K562 (cell line): ENCODE results near the gene CC2D2B. TPM values are rescaled to one million over a fixed set of nuclear protein-coding genes. Genes with fewer than 3 reads are reported as not detected.

Experiments used
- ATAC-seq: fragments of 200-7000 bp; cut with Tn5 transposase; 3 replicates; pipeline ENCODE4 v1.9.1; 2020; ENCODE audit warnings: moderate library complexity
- BruUV-seq: library from RNA; stranded (reverse); fragments of 400-500 nt; replicated peaks from 2 replicates; lab custom pipeline; 2021; lab: Mats Ljungman, UMichigan
- CTCF ChIA-PET: fragments of 300-600 bp; formaldehyde crosslinking; extraction: SDS; loops from one replicate; lab custom pipeline; 2021; ENCODE audit warnings: low intra/inter-chr PET ratio; lab: Yijun Ruan, JAX
- POLR2A ChIA-PET: fragments of 300-600, 350-650 bp; sonication (Branson Sonifier 250); formaldehyde crosslinking; extraction: SDS; loops from one replicate; lab custom pipeline; 2021; ENCODE audit warnings: antibody characterized with exemption, inconsistent platforms; lab: Yijun Ruan, JAX
- DNase-seq, 4 experiments: peaks; one replicate each; pipeline versions ENCODE4 v3.0.0 to v3.0.0-alpha.2; 2011 to 2018; ENCODE audit warnings: low spot score in 3 of 4, mixed read lengths in 3 of 4; ENCODE audit errors: extremely low read depth in 1 of 4
- FAIRE-seq: peaks from 2 replicates; lab custom pipeline; 2011; peaks lifted over from hg19 to GRCh38; lab: Jason Lieb, UNC
- H2AFZ ChIP-seq: 2 replicates; pipeline ENCODE4 v1.6.0; 2011; ENCODE audit warnings: low read depth, low read length, control low read depth, inconsistent platforms
- H3K27ac ChIP-seq: fragments of 200-600 bp; 3 replicates; pipeline ENCODE4 v1.8.0; 2011; ENCODE audit warnings: low read depth, mild to moderate bottlenecking, control low read depth, inconsistent platforms, low read length, moderate library complexity, mixed read lengths; ENCODE audit errors: extremely low read depth
- H3K27me3 ChIP-seq, 2 experiments: fragments of 300-600 bp in 1 of 2; 2 replicates in 1 of 2; 3 replicates in 1 of 2; pipeline versions ENCODE4 v1.6.0 to v1.8.0; 2011; ENCODE audit warnings: inconsistent platforms in 2 of 2, low read length in 2 of 2, mild to moderate bottlenecking in 1 of 2, mixed read lengths in 1 of 2, moderate library complexity in 1 of 2; ENCODE audit not compliant: control insufficient read depth in 2 of 2, insufficient read depth in 2 of 2
- H3K36me3 ChIP-seq: fragments of 300-600 bp; 3 replicates; pipeline ENCODE4 v1.8.0; 2011; ENCODE audit warnings: mild to moderate bottlenecking, low read length, inconsistent platforms; ENCODE audit not compliant: control insufficient read depth, insufficient read depth
- H3K4me1 ChIP-seq, 2 experiments: fragments of 200-600 bp in 1 of 2; replicated peaks in 1 of 2; 2 replicates in 1 of 2; 3 replicates in 1 of 2; pipeline versions ENCODE4 v1.5.1 to v1.8.0; 2011; ENCODE audit warnings: inconsistent platforms in 2 of 2, low read length in 2 of 2, mild to moderate bottlenecking in 1 of 2, mixed read lengths in 1 of 2, moderate library complexity in 1 of 2; ENCODE audit not compliant: control insufficient read depth in 2 of 2, insufficient read depth in 2 of 2
- H3K4me2 ChIP-seq: 2 replicates; pipeline ENCODE4 v1.6.1; 2011; ENCODE audit warnings: low read length, control low read depth, inconsistent platforms, mixed read lengths; ENCODE audit not compliant: insufficient read depth
- H3K4me3 ChIP-seq: fragments of 200-600 bp; sonication (generic), shearing (Covaris generic); 2 replicates; pipeline ENCODE4 v1.5.1; 2016; ENCODE audit warnings: control low read depth, inconsistent platforms
- H3K79me2 ChIP-seq: fragments of 200-600 bp; 3 replicates; pipeline ENCODE4 v1.8.0; 2011; ENCODE audit warnings: low read length, inconsistent platforms; ENCODE audit not compliant: control insufficient read depth, insufficient read depth
- H3K9ac ChIP-seq, 2 experiments: 2 replicates each; pipeline versions ENCODE4 v1.6.0 to v1.6.1; 2011; ENCODE audit warnings: low read depth in 2 of 2, low read length in 2 of 2, control low read depth in 1 of 2, inconsistent platforms in 1 of 2, mild to moderate bottlenecking in 1 of 2, mixed read lengths in 1 of 2; ENCODE audit not compliant: insufficient read depth in 1 of 2
- H3K9me1 ChIP-seq: one replicate; pipeline ENCODE4 v1.6.0; 2011; ENCODE audit warnings: inconsistent platforms, mild to moderate bottlenecking, low read length, moderate library complexity; ENCODE audit not compliant: control insufficient read depth, insufficient read depth
- H3K9me3 ChIP-seq: replicated peaks from 2 replicates; pipeline ENCODE4 v1.5.1; 2011; ENCODE audit warnings: low read depth, low read length, inconsistent platforms; ENCODE audit not compliant: control insufficient read depth, insufficient read depth
- H4K20me1 ChIP-seq: replicated peaks from 2 replicates; pipeline ENCODE4 v1.6.1; 2011; ENCODE audit warnings: low read length, inconsistent platforms, mixed read lengths; ENCODE audit not compliant: control insufficient read depth, insufficient read depth
- COPS2 ChIP-seq: fragments of 450-650 bp; conservative IDR thresholded peaks from 2 replicates; pipeline ENCODE4 v1.6.1; 2016; ENCODE audit warnings: mild to moderate bottlenecking, moderate library complexity
- HMG20B ChIP-seq: fragments of 250-450 bp; sonication (Bioruptor Pico); IDR thresholded peaks from 2 replicates; pipeline ENCODE4 v1.5.0; 2021; ENCODE audit warnings: mild to moderate bottlenecking
- IRF1 ChIP-seq: sonication (generic); formaldehyde crosslinking; IDR thresholded peaks from 2 replicates; pipeline ENCODE4 v1.8.0; 2022; ENCODE audit warnings: missing genetic modification reagents, mild to moderate bottlenecking, borderline replicate concordance
- RUNX1 ChIP-seq: sonication (generic); IDR thresholded peaks from 2 replicates; pipeline ENCODE4 v1.6.1; 2016; ENCODE audit warnings: antibody characterized with exemption, low read depth
- STAT6 ChIP-seq: sonication (generic); formaldehyde crosslinking; IDR thresholded peaks from 2 replicates; pipeline ENCODE4 v1.8.1; 2023; ENCODE audit warnings: mild to moderate bottlenecking, missing genetic modification reagents
- TSC22D4 ChIP-seq: fragments of 450-650 bp; IDR thresholded peaks from 2 replicates; pipeline ENCODE4 v1.6.1; 2016; ENCODE audit warnings: missing genetic modification characterization, missing biosample characterization, control low read depth
- WGBS: fragments of 100-300 bp; shearing (Covaris generic); methylation state at CpG from one replicate; pipeline ENCODE4 v1.1.6; 2016; ENCODE audit warnings: low coverage, mixed read lengths; ENCODE audit not compliant: insufficient coverage; ENCODE audit errors: missing lambda C conversion rate; 5-methylcytosine and 5-hydroxymethylcytosine counted together
- in situ Hi-C: fragments of 300-500 bp; cut with MboI; formaldehyde crosslinking; loops from 4 replicates; pipeline ENCODE4 v1.15.0; 2018; ENCODE audit warnings: inconsistent platforms, mixed read lengths
- intact Hi-C: fragments of 100-400 bp; cut with micrococcal nuclease; formaldehyde crosslinking; loops from 2 replicates; pipeline ENCODE4 v1.14.2; 2022
- polyA plus RNA-seq, 8 experiments: library from polyadenylated mRNA; depleted of rRNA in 4 of 8; stranded (reverse) in 5 of 8; unstranded in 3 of 8; fragments of >200 nt; fragmentation: Nextera tagmentation in 2 of 8; fragmentation: Illumina TruSeq in 1 of 8; extraction: Ambion mirVana in 2 of 8; extraction: Trizol in 1 of 8; gene quantifications; 2 replicates each; pipeline versions ENCODE4 v1.2.1 to v1.2.3, GENCODE V29; 2011 to 2014; ENCODE audit warnings: inconsistent platforms in 1 of 8, missing spikeins in 1 of 8
- total RNA-seq, 7 experiments: library from RNA; depleted of rRNA in 6 of 7; stranded (reverse); fragments of >200 nt in 6 of 7; fragmentation: Illumina TruSeq in 2 of 7; extraction: Trizol in 2 of 7; gene quantifications; 2 replicates each; pipeline versions ENCODE4 v1.2.1 to v1.2.3, GENCODE V29; 2011 to 2021; ENCODE audit warnings: low replicate concordance in 1 of 7
- TF ChIP-seq, protein P1 (sequence below): fragments of 250-450 bp; sonication (Bioruptor Pico); IDR thresholded peaks from 2 replicates; pipeline ENCODE4 v1.5.0; 2021

CC2D2B gene
- total and polyA plus RNA-seq, 9 of the 15 experiments (the other 6 are each of a cell fraction or from before 2014, with no cell fraction given), result 0.10 to 0.34 (median 0.20) TPM; not detected in 5

GRCh38 chr10:96041146-96041545 is 133.4 kb downstream of the CC2D2B start:
- intact Hi-C loops, result loop anchor here (10.0 kb wide), 1 partner anchor 184 kb away; no protein-coding TSS in a partner anchor
- H3K9me3 ChIP-seq, result no peaks in the 10 kb centered on the region
- POLR2A ChIA-PET, result no interaction called here

More at GRCh38 chr10:96041146-96041545, 133.4 kb downstream of the CC2D2B start:
- no TSS peak for BruUV-seq
- Histone ChIP-seq H3K27ac (no peak overlapping the region), H4K20me1 (no peaks in the 10 kb centered on the region), H3K4me3 (no peak overlapping the region), H3K9me1 (no peaks in the 10 kb centered on the region), H3K36me3 (peaks cover 5% of the 10 kb centered on the region; the same call in 2 of the 3 replicates), H2AFZ (no peak overlapping the region), H3K9ac (no peak overlapping the region), H3K4me2 (no peak overlapping the region), H3K4me1 (peaks cover 9 to 16% of the 10 kb centered on the region in 2 experiments; a peak in 4 of 5 replicates), H3K27me3 (no peaks in the 10 kb centered on the region), H3K79me2 (peaks cover 32% of the 10 kb centered on the region)
- CTCF ChIA-PET, result no interaction called here
- FAIRE-seq (no peak), ATAC-seq (no peak), DNase-seq (no peak)
- 89% methylated on average over 7 of the region's 11 CpGs for WGBS
- in situ Hi-C loops, result no loop called here
- TF ChIP-seq HMG20B (CRISPR knock-in tag) (no peak), RUNX1 (no peak), TSC22D4 (tag) (no peak), COPS2 (no peak), IRF1 (CRISPR knock-in tag) (no peak), STAT6 (CRISPR knock-in tag) (no peak)
- TF ChIP-seq, protein P1, sequence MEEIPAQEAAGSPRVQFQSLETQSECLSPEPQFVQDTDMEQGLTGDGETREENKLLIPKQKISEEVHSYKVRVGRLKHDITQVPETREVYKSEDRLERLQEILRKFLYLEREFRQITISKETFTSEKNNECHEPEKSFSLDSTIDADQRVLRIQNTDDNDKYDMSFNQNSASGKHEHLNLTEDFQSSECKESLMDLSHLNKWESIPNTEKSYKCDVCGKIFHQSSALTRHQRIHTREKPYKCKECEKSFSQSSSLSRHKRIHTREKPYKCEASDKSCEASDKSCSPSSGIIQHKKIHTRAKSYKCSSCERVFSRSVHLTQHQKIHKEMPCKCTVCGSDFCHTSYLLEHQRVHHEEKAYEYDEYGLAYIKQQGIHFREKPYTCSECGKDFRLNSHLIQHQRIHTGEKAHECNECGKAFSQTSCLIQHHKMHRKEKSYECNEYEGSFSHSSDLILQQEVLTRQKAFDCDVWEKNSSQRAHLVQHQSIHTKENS, result no peak
